Activated naive CD8-positive, alpha-beta T cell treated with anti-CD3 and anti-CD28 coated beads, Interleukin-2, amount 50 U/mL, for 24 hours (primary cell): ENCODE results near the gene KYNU.

ENCODE experiments used
- ATAC-seq: fragments of 150-1000 bp; cut with Tn5 transposase; one replicate; pipeline ENCODE4 v1.10.0; 2021
- DNase-seq: peaks from one replicate; pipeline ENCODE4 v3.0.0; 2021
- H3K27ac Mint-ChIP-seq: one replicate; pipeline ENCODE4 v1.8.0; 2021; ENCODE audit warnings: mild to moderate bottlenecking, mixed read lengths
- H3K27me3 Mint-ChIP-seq: one replicate; pipeline ENCODE4 v1.8.0; 2021; ENCODE audit warnings: mixed read lengths
- H3K36me3 Mint-ChIP-seq: one replicate; pipeline ENCODE4 v1.8.0; 2021; ENCODE audit warnings: low read depth, mixed read lengths
- H3K4me1 Mint-ChIP-seq: one replicate; pipeline ENCODE4 v1.8.0; 2021; ENCODE audit warnings: mixed read lengths
- H3K4me3 Mint-ChIP-seq: one replicate; pipeline ENCODE4 v1.8.0; 2021; ENCODE audit warnings: mild to moderate bottlenecking, moderate library complexity, mixed read lengths
- H3K9me3 Mint-ChIP-seq: one replicate; pipeline ENCODE4 v1.8.0; 2021; ENCODE audit warnings: mixed read lengths

Gene KYNU

GRCh38 chr2:142980246-142981068, 103.0 kb downstream of the KYNU start:
- peaks cover 2% of the 10 kb centered on the region for H3K4me1 Mint-ChIP-seq
- H3K36me3 Mint-ChIP-seq, result no peaks in the 10 kb centered on the region
- ATAC-seq, result no peak
- no peak overlapping the region for H3K4me3 Mint-ChIP-seq
- no peak overlapping the region for H3K27ac Mint-ChIP-seq
- no peak for DNase-seq
- H3K9me3 Mint-ChIP-seq, result no peaks in the 10 kb centered on the region
- no peaks in the 10 kb centered on the region for H3K27me3 Mint-ChIP-seq

GRCh38 chr2:142981069-142981378, 103.6 kb downstream of the KYNU start:
- Mint-ChIP-seq H3K9me3 (no peaks in the 10 kb centered on the region), H3K4me3 (no peak overlapping the region), H3K36me3 (no peaks in the 10 kb centered on the region), H3K4me1 (peaks cover 2% of the 10 kb centered on the region), H3K27me3 (no peaks in the 10 kb centered on the region), H3K27ac (no peak overlapping the region)
- DNase-seq, result no peak
- no peak for ATAC-seq

- H3K27me3 Mint-ChIP-seq, result no peaks in the 10 kb centered on the region
- no peaks in the 10 kb centered on the region for H3K36me3 Mint-ChIP-seq
- no peak overlapping the region for H3K4me3 Mint-ChIP-seq
- H3K4me1 Mint-ChIP-seq, result peaks cover 2% of the 10 kb centered on the region
- DNase-seq (no peak), ATAC-seq (no peak)
- H3K27ac Mint-ChIP-seq, result no peak overlapping the region
- no peaks in the 10 kb centered on the region for H3K9me3 Mint-ChIP-seq
Observed at GRCh38 chr2:142981756-142982155, 104.3 kb downstream of the KYNU start.

- no peaks in the 10 kb centered on the region for H3K9me3 Mint-ChIP-seq
- no peak for DNase-seq
- H3K4me3 Mint-ChIP-seq, result no peak overlapping the region
- peak; percentile 33 for ATAC-seq
- H3K4me1 Mint-ChIP-seq, result peaks cover 2% of the 10 kb centered on the region
- no peaks in the 10 kb centered on the region for H3K36me3 Mint-ChIP-seq
- H3K27ac Mint-ChIP-seq, result no peak overlapping the region
- no peaks in the 10 kb centered on the region for H3K27me3 Mint-ChIP-seq
Observed at GRCh38 chr2:142983174-142983573, 105.7 kb downstream of the KYNU start.

- H3K36me3 Mint-ChIP-seq, result no peaks in the 10 kb centered on the region
Observed at GRCh38 chr2:142984657-142985056, 107.2 kb downstream of the KYNU start.

GRCh38 chr2:142987044-142987443, 109.6 kb downstream of the KYNU start:
- no peaks in the 10 kb centered on the region for H3K9me3 Mint-ChIP-seq
- no peak overlapping the region for H3K27ac Mint-ChIP-seq
- H3K27me3 Mint-ChIP-seq, result no peaks in the 10 kb centered on the region
- no peak overlapping the region for H3K4me3 Mint-ChIP-seq
- H3K36me3 Mint-ChIP-seq, result no peaks in the 10 kb centered on the region
- no peak for ATAC-seq
- no peaks in the 10 kb centered on the region for H3K4me1 Mint-ChIP-seq
- no peak for DNase-seq

More at GRCh38 chr2:142984657-142985056, 107.2 kb downstream of the KYNU start:
- Mint-ChIP-seq H3K4me1 (peaks cover 2% of the 10 kb centered on the region), H3K9me3 (no peaks in the 10 kb centered on the region), H3K4me3 (no peak overlapping the region), H3K27ac (no peak overlapping the region), H3K27me3 (no peaks in the 10 kb centered on the region)
- DNase-seq, result no peak
- ATAC-seq, result no peak

GRCh38 chr2:142989273-142990204, 112.1 kb downstream of the KYNU start:
- Mint-ChIP-seq H3K4me1 (no peaks in the 10 kb centered on the region), H3K27ac (no peak overlapping the region), H3K27me3 (no peaks in the 10 kb centered on the region), H3K4me3 (no peak overlapping the region), H3K9me3 (no peaks in the 10 kb centered on the region), H3K36me3 (no peaks in the 10 kb centered on the region)
- DNase-seq (no peak), ATAC-seq (no peak)

- no peaks in the 10 kb centered on the region for H3K4me1 Mint-ChIP-seq
- ATAC-seq, result no peak
- no peaks in the 10 kb centered on the region for H3K27me3 Mint-ChIP-seq
- H3K9me3 Mint-ChIP-seq, result no peaks in the 10 kb centered on the region
- H3K27ac Mint-ChIP-seq, result no peak overlapping the region
- no peaks in the 10 kb centered on the region for H3K36me3 Mint-ChIP-seq
- no peak overlapping the region for H3K4me3 Mint-ChIP-seq
- DNase-seq, result no peak
Observed at GRCh38 chr2:142991295-142991694, 113.8 kb downstream of the KYNU start.

- Mint-ChIP-seq H3K4me1 (no peaks in the 10 kb centered on the region), H3K9me3 (no peaks in the 10 kb centered on the region), H3K27ac (no peak overlapping the region), H3K36me3 (no peaks in the 10 kb centered on the region), H3K27me3 (peaks cover 3% of the 10 kb centered on the region), H3K4me3 (no peak overlapping the region)
- no peak for DNase-seq
- ATAC-seq, result no peak
Observed at GRCh38 chr2:142992840-142993239, 115.4 kb downstream of the KYNU start.

- Mint-ChIP-seq H3K36me3 (no peaks in the 10 kb centered on the region), H3K27me3 (peaks cover 3% of the 10 kb centered on the region), H3K4me1 (no peaks in the 10 kb centered on the region), H3K4me3 (no peak overlapping the region), H3K9me3 (no peaks in the 10 kb centered on the region), H3K27ac (no peak overlapping the region)
- no peak for ATAC-seq
- no peak for DNase-seq
Observed at GRCh38 chr2:142993771-142994170, 116.3 kb downstream of the KYNU start.

- ATAC-seq, result no peak
- Mint-ChIP-seq H3K9me3 (no peaks in the 10 kb centered on the region), H3K4me3 (no peak overlapping the region), H3K27ac (no peak overlapping the region), H3K27me3 (peaks cover 3% of the 10 kb centered on the region), H3K36me3 (no peaks in the 10 kb centered on the region), H3K4me1 (no peaks in the 10 kb centered on the region)
- DNase-seq, result no peak
Observed at GRCh38 chr2:142994665-142995064, 117.2 kb downstream of the KYNU start.

- Mint-ChIP-seq H3K36me3 (no peaks in the 10 kb centered on the region), H3K4me1 (no peaks in the 10 kb centered on the region), H3K9me3 (no peaks in the 10 kb centered on the region), H3K27ac (no peak overlapping the region), H3K27me3 (peaks cover 3% of the 10 kb centered on the region), H3K4me3 (no peak overlapping the region)
- no peak for DNase-seq
- no peak for ATAC-seq
Observed at GRCh38 chr2:142997231-142997630, 119.8 kb downstream of the KYNU start.

- H3K27me3 Mint-ChIP-seq, result peaks cover 3% of the 10 kb centered on the region
- DNase-seq (no peak), ATAC-seq (no peak)
- no peaks in the 10 kb centered on the region for H3K4me1 Mint-ChIP-seq
- no peak overlapping the region for H3K27ac Mint-ChIP-seq
- no peaks in the 10 kb centered on the region for H3K9me3 Mint-ChIP-seq
- H3K36me3 Mint-ChIP-seq, result no peaks in the 10 kb centered on the region
- no peak overlapping the region for H3K4me3 Mint-ChIP-seq
Observed at GRCh38 chr2:143000599-143000998, 123.1 kb downstream of the KYNU start.

- DNase-seq (no peak), ATAC-seq (no peak)
- H3K27ac Mint-ChIP-seq, result no peak overlapping the region
- no peaks in the 10 kb centered on the region for H3K9me3 Mint-ChIP-seq
- H3K27me3 Mint-ChIP-seq, result peaks cover 3% of the 10 kb centered on the region
- no peak overlapping the region for H3K4me3 Mint-ChIP-seq
- H3K36me3 Mint-ChIP-seq, result no peaks in the 10 kb centered on the region
- H3K4me1 Mint-ChIP-seq, result no peaks in the 10 kb centered on the region
Observed at GRCh38 chr2:143001501-143001900, 124.0 kb downstream of the KYNU start.

- peaks cover 3% of the 10 kb centered on the region for H3K27me3 Mint-ChIP-seq
- H3K4me3 Mint-ChIP-seq, result no peak overlapping the region
- H3K27ac Mint-ChIP-seq, result no peak overlapping the region
- DNase-seq, result no peak
- H3K4me1 Mint-ChIP-seq, result no peaks in the 10 kb centered on the region
- H3K36me3 Mint-ChIP-seq, result no peaks in the 10 kb centered on the region
- no peak for ATAC-seq
- H3K9me3 Mint-ChIP-seq, result no peaks in the 10 kb centered on the region
Observed at GRCh38 chr2:143015656-143016055, 138.2 kb downstream of the KYNU start.
